Aorta (tissue), 5 donors: ENCODE data around the gene ANAPC2. TPM values are rescaled to one million over a fixed set of nuclear protein-coding genes. Genes with fewer than 3 reads are reported as not detected.

ENCODE experiments used
- ATAC-seq: fragments of 200-7000 bp; cut with Tn5 transposase; one replicate; pipeline ENCODE4 v1.9.1; 2022; ENCODE audit warnings: moderate library complexity; ENCODE audit not compliant: low FRiP score
- DNase-seq, 2 donors: peaks; one replicate each; pipeline ENCODE4 v3.0.0-alpha.2; 2020
- H3K27ac ChIP-seq, 2 donors: one replicate each; pipeline ENCODE4 v1.5.1; 2013; ENCODE audit warnings: low read length in 2 of 2, mild to moderate bottlenecking in 2 of 2, moderate library complexity in 2 of 2, control low read depth in 1 of 2, inconsistent platforms in 1 of 2, low read depth in 1 of 2
- H3K27me3 ChIP-seq, 2 donors: one replicate each; pipeline ENCODE4 v1.6.1; 2013; ENCODE audit warnings: control low read depth in 1 of 2, low read length in 1 of 2, mild to moderate bottlenecking in 1 of 2, moderate library complexity in 1 of 2; ENCODE audit not compliant: insufficient read depth in 2 of 2, control insufficient read depth in 1 of 2
- H3K36me3 ChIP-seq, 2 donors: one replicate each; pipeline ENCODE4 v1.6.1; 2013; ENCODE audit warnings: control low read depth in 1 of 2, low read length in 1 of 2, mild to moderate bottlenecking in 1 of 2; ENCODE audit not compliant: insufficient read depth in 2 of 2, control insufficient read depth in 1 of 2
- H3K4me1 ChIP-seq, 2 donors: one replicate each; pipeline ENCODE4 v1.6.1; 2013; ENCODE audit warnings: low read length in 2 of 2, control low read depth in 1 of 2, mild to moderate bottlenecking in 1 of 2, moderate library complexity in 1 of 2; ENCODE audit not compliant: insufficient read depth in 2 of 2, control insufficient read depth in 1 of 2
- H3K4me3 ChIP-seq, 2 donors: one replicate each; pipeline ENCODE4 v1.5.1; 2013; ENCODE audit warnings: low read length in 2 of 2, control low read depth in 1 of 2, mild to moderate bottlenecking in 1 of 2
- H3K9me3 ChIP-seq: one replicate; pipeline ENCODE4 v1.6.1; 2013; ENCODE audit warnings: mild to moderate bottlenecking, low read length; ENCODE audit not compliant: control insufficient read depth
- WGBS, 2 donors: extraction: QIAGEN DNeasy Blood & Tissue Kit; methylation state at CpG; one replicate each; pipeline ENCODE4 v1.1.7; 2013; 5-methylcytosine and 5-hydroxymethylcytosine counted together
- intact Hi-C, 2 donors: fragments of 100-400 bp; cut with DNase I; formaldehyde crosslinking; loops; one replicate each; pipeline versions ENCODE4 v1.14.2 to v1.15.0; 2022
- long read RNA-seq, 2 donors: library from polyadenylated mRNA; unstranded; transcript quantifications; one replicate each; pipeline ENCODE4 v2.0.0, GENCODE V29; 2020 to 2021
- polyA plus RNA-seq, 2 donors: library from polyadenylated mRNA; stranded (reverse); fragments of 200-250 nt; gene quantifications; one replicate each; pipeline ENCODE4 v1.2.3, GENCODE V29; 2013
- total RNA-seq, 2 donors: library from RNA; stranded (reverse); fragmentation: NEBNext Ultra II Directional; extraction: Animal tissue kit (Norgen Biotek cat#: 25700); gene quantifications; one replicate each; pipeline ENCODE4 v1.2.1, GENCODE V29; 2021
- donor health status: healthy with polysubstance abuse.
- donor health status: Bipolar disorder and iron deficiency.
- donor health status: DM: no; HTN: no; CAD: no.
- donor health status: DM: no; HTN: no; CAD: no.
- donor health status: DM: yes; HTN: yes; CAD: no.

The ANAPC2 gene, protein sequence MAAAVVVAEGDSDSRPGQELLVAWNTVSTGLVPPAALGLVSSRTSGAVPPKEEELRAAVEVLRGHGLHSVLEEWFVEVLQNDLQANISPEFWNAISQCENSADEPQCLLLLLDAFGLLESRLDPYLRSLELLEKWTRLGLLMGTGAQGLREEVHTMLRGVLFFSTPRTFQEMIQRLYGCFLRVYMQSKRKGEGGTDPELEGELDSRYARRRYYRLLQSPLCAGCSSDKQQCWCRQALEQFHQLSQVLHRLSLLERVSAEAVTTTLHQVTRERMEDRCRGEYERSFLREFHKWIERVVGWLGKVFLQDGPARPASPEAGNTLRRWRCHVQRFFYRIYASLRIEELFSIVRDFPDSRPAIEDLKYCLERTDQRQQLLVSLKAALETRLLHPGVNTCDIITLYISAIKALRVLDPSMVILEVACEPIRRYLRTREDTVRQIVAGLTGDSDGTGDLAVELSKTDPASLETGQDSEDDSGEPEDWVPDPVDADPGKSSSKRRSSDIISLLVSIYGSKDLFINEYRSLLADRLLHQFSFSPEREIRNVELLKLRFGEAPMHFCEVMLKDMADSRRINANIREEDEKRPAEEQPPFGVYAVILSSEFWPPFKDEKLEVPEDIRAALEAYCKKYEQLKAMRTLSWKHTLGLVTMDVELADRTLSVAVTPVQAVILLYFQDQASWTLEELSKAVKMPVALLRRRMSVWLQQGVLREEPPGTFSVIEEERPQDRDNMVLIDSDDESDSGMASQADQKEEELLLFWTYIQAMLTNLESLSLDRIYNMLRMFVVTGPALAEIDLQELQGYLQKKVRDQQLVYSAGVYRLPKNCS
- 10 to 100 TPM; 38.7 to 54.0 TPM for total RNA-seq
- 10 to 100 TPM; 13.3 to 84.5 TPM for polyA plus RNA-seq
- long read RNA-seq, donor 1, transcript ANAPC2-201 (13 exons, 2,632 nt) = major isoform, 5 of 11 reads
- long read RNA-seq, donor 1, partial matches to known transcripts = 3 of 11 reads
- long read RNA-seq, donor 1, other reads (novel, unspliced or antisense) = 3 of 11 reads
- long read RNA-seq, donor 2, partial matches to known transcripts = 3 of 8 reads
- long read RNA-seq, donor 2, other reads (novel, unspliced or antisense) = 2 of 8 reads

- Histone ChIP-seq H3K27me3 (no peaks in the 10 kb centered on the region), H3K9me3 (no peaks in the 10 kb centered on the region), H3K4me1 (no peaks in the 10 kb centered on the region), H3K4me3 (peak within 1 kb of the TSS; percentile 71 to 74), H3K36me3 (no peaks in the 10 kb centered on the region), H3K27ac (peak within 1 kb of the TSS; percentile 34 to 72)
- intact Hi-C loops = no loop called here
- ATAC-seq (peak; percentile 95), DNase-seq (peak; percentile 93 to 98)
- 0 to 1% methylated on average over 75 to 98 of the region's 98 CpGs for WGBS, 2 donors
Observed at GRCh38 chr9:137188490-137189296, at the start of gene ANAPC2, which contains the start of gene SSNA1. Gene ANAPC2 (minus strand): TSS chr9:137188560. CDS start chr9:137188532, 28 bp downstream. Gene SSNA1 (plus strand): TSS chr9:137188676. CDS start chr9:137188727, 51 bp downstream.

GRCh38 chr9:137236936-137237421 lies 48.6 kb upstream of the ANAPC2 start:
- ATAC-seq (no peak), DNase-seq (no peak)
- Histone ChIP-seq H3K27me3 (peaks cover 0 to 2% of the 10 kb centered on the region in 2 donors), H3K4me1 (no peaks in the 10 kb centered on the region), H3K36me3 (no peaks in the 10 kb centered on the region), H3K9me3 (no peaks in the 10 kb centered on the region), H3K27ac (no peak overlapping the region), H3K4me3 (no peak overlapping the region)
- intact Hi-C loops = no loop called here
- 50 to 63% methylated on average over 9 to 11 of the region's 11 CpGs for WGBS, 2 donors

- WGBS, 2 donors = 15 to 16% methylated on average over 31 of the region's 31 CpGs
- Histone ChIP-seq H3K4me3 (no peak overlapping the region), H3K4me1 (no peaks in the 10 kb centered on the region), H3K27ac (no peak overlapping the region), H3K36me3 (no peaks in the 10 kb centered on the region), H3K27me3 (peaks cover 0 to 2% of the 10 kb centered on the region in 2 donors), H3K9me3 (no peaks in the 10 kb centered on the region)
- peak; percentile 86 to 95 for DNase-seq
- ATAC-seq = peak; percentile 60
- intact Hi-C loops = no loop called here
Observed at GRCh38 chr9:137236238-137236935, 48.0 kb upstream of the ANAPC2 start.

- no peaks in the 10 kb centered on the region for H3K9me3 ChIP-seq
- no peak for DNase-seq
- no peaks in the 10 kb centered on the region for H3K27me3 ChIP-seq
- no peaks in the 10 kb centered on the region for H3K36me3 ChIP-seq
- ATAC-seq = no peak
- no peak overlapping the region for H3K4me3 ChIP-seq
- no peaks in the 10 kb centered on the region for H3K4me1 ChIP-seq
- intact Hi-C loops = no loop called here
- H3K27ac ChIP-seq = no peak overlapping the region
- WGBS, 2 donors = 70 to 78% methylated on average over 34 to 35 of the region's 35 CpGs
Observed at GRCh38 chr9:137235424-137236237, 47.3 kb upstream of the ANAPC2 start.

- H3K36me3 ChIP-seq = no peaks in the 10 kb centered on the region
- ATAC-seq (no peak), DNase-seq (no peak)
- H3K4me1 ChIP-seq = no peaks in the 10 kb centered on the region
- no peaks in the 10 kb centered on the region for H3K9me3 ChIP-seq
- intact Hi-C loops = no loop called here
- no peaks in the 10 kb centered on the region for H3K27me3 ChIP-seq
- no peak overlapping the region for H3K4me3 ChIP-seq
- no peak overlapping the region for H3K27ac ChIP-seq
- 65 to 80% methylated on average over 17 to 18 of the region's 18 CpGs for WGBS, 2 donors
Observed at GRCh38 chr9:137234758-137235423, 46.5 kb upstream of the ANAPC2 start.

DNA sequence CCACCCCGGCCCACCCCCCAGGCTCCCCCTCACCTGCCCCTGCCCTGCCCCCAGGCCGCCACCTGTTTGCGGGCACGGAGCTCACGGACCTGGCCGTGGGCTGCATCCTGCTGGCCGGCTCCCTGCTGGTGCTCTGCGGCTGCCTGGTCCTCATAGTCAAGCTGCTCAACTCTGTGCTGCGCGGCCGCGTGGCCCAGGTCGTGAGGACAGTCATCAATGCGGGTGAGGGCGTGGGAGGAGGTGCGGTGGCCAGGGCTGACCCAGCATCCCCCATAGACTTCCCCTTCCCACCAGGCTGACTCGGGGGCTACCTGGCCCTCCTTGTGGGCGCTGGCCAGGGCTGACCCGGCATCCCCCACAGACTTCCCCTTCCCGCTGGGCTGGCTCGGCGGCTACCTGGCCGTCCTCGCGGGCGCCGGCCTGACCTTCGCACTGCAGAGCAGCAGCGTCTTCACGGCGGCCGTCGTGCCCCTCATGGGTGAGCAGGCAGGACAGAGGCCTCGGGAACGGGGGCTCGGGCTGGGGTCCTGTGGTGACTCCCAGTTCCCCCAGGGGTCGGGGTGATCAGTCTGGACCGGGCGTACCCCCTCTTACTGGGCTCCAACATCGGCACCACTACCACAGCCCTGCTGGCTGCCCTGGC lies 45.8 kb upstream of the ANAPC2 start:
- no peaks in the 10 kb centered on the region for H3K9me3 ChIP-seq
- intact Hi-C loops = no loop called here
- 61 to 70% methylated on average over 40 of the region's 40 CpGs for WGBS, 2 donors
- no peak overlapping the region for H3K4me3 ChIP-seq
- H3K36me3 ChIP-seq = no peaks in the 10 kb centered on the region
- DNase-seq (no peak), ATAC-seq (no peak)
- H3K27me3 ChIP-seq = no peaks in the 10 kb centered on the region
- no peak overlapping the region for H3K27ac ChIP-seq
- H3K4me1 ChIP-seq = no peaks in the 10 kb centered on the region
